ENCODE measurements around the gene TGM3. TPM values are rescaled to one million over a fixed set of nuclear protein-coding genes. Genes with fewer than 3 reads are reported as not detected.

TGM3 gene
- total RNA-seq, 1 experiment from 2014 or later: not detected

DNA sequence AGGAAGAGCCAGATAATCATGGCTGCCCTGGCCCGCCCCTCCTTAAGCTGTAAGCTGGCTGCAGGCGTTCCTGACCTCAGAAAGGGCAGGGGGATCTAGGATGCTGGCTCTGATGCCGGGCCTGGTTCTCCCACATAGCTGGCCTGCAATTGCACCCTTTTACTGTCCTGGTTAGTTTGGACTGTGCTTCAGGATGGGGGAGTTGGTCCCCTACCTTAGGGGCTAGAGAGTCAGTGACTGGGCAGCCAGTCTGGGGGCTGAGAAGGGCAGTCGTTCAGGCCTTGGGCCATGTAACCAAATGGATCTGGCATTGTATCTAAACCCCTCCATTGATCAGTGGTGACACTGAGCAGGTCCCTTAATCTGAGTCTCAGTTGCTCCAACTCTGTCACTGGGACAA, 40.7 kb downstream of the TGM3 start:
- DNase-seq (ENCODE audit: low read depth): no peak

DNA sequence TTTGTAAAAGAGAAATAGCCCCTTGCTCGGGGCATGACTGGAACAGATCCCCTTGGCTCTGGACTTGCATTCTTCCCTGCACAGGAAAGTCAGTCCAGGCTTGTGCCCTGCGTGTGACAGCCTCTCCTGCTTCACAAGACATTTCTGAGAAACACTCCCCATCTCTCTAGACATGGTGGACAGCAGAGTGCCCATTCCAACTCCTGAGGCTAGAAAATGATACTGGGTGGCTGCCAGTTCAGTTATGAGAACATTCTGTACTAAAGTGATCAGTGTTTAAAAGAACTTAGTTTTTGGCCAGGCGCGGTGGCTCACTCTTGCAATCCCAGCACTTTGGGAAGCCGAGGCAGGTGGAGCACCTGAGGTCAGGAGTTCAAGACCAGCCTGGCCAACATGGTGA, 41.3 kb downstream of the TGM3 start:
- DNase-seq (ENCODE audit: low read depth): no peak

DNA sequence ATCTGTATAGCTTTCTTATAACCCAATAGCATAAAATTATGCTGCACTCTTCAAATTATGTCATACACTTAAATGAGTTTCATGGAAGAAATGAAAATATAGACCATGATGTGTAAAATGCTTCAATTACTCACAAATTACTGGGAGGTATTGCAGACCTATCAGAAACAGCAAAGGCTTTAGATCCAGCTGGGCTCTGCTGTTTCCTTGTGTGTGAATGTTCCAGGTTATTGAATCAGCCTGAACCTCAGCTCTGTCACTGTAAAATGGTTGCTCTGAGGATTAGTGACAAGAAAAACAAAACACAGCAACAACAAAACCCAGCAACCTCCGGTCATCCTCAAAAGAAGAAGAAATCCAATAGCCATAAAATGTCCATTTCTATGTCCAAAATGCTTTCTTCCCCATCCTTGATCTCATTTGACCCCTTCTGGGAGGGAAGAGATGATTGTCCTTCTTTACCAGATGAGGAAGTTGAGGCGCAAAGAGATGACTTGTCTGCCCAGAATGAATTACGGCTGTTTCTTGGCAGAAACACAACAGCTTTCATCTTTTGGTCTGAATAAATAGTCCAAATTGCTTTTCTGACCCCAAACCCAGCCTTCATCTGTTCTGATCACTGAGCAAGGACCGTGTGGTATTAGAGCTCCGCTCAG, 42.7 kb downstream of the TGM3 start:
- no peak for DNase-seq (ENCODE audit: low read depth)

DNA sequence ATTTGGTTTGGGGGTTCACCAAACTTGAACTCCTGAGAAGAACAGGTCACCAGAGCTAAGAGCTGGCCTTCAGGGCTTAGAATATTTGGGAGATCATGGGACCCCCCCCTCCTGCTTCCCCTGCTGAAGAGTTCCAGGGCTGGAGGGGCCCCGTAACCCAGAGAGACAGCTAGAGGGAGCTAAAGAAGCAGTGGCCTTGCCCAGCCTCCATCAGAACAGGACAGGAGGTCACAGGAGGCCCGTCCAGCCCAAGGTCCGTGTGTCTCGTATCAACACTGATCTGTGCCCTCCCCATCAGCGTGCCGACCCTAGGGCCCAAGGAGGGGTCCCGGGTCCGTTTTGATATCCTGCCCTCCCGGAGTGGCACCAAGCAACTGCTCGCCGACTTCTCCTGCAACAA, 44.3 kb downstream of the TGM3 start:
- DNase-seq (ENCODE audit: low read depth): no peak

DNA sequence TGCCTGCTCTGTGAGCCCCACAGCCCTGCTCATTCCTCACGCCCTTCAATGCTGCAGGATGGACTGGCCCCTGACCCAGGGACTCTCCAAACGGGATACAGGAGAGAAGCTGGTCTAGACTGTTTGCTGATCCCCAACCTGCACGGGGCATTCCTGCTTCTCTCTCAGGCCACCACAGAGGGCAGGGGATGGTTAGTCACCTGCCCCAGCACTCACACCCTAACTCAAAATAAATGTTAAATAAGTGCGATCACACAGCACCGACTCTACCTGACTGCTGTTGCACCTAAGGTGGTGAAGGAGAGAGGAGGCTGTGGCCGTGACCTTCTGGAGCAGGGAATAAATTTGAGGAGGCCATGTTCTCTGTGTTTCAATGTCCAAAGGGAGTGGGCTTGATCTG, 45.0 kb downstream of the TGM3 start:
- DNase-seq (ENCODE audit: low read depth): no peak

DNA sequence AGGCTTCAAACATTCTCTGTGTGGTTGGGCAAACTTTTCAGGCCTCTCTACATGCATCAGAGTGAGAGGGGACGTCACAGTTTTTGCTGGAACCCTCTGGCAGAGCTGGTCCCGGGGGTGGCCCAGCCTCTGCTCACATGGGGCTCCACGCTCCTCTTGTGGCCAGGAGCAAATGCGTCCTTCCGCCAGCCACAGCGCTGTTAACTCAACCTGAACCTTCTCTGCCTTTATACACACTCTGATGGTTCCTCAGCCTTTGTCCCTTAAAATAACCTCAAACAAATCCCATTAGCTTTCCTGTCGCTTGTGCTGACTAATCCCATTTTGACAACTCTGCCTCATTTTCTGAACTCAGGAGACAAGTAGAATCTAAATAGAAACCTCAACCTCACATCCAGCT, 45.5 kb downstream of the TGM3 start:
- DNase-seq (ENCODE audit: low read depth): no peak

DNA sequence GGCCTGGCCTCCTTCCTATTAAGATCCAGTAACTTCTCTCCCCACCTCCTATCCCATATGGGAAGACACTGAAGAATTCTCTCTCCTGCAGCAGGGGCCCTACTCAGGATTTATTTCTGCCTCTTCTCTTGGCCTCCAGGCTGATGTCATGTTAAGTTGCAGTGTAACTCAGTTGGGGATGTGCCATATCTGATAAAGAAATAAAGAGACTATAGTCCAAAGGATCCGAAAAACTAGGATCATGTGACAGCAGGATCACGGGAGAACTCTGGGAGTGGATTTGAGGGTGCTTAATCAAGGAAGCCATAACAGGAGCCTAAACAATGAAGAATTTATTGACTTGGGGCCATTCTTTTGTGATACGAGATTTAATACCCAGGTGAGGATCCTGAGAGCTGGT, 46.4 kb downstream of the TGM3 start:
- DNase-seq (ENCODE audit: low read depth): no peak

DNA sequence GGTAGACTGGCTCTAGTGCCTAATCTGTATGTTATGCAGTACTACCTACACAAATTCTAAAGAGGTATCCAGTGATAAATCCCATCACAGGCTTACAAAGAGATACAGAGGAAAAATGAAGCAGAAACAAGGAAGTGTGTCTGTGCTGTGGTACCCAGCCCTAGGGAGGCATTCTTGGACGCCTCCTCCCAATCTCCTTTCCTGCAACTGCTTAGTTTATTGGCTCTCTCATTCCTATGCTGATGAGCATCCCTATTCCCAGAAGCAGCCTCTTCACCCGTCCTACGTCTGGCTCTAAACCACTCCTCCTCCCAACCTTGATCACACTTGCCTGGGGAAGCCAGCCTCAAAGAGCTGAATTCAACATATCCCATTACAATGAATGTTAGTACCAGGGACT, 50.4 kb downstream of the TGM3 start:
- DNase-seq (ENCODE audit: low read depth): no peak

DNA sequence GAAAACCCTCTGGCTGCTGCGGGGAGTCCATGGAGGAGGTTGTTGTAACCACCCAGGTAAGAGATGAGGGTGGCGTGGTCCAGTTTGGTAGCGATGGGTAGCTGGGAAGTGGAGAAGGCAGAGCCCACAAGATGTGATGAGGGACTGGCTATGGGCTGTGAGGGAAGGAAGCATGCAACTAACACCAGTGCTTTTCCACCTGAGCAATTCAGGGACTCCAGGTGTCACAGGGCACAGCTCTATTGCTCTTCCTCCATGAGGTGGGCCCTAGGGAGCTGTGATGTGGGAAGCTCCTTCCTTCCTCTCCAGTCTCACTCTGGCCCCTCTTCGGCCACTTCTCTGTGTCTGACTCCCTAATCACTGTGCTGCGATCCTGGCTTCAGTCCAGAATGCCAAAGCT, 52.5 kb downstream of the TGM3 start:
- DNase-seq (ENCODE audit: low read depth): no peak

DNA sequence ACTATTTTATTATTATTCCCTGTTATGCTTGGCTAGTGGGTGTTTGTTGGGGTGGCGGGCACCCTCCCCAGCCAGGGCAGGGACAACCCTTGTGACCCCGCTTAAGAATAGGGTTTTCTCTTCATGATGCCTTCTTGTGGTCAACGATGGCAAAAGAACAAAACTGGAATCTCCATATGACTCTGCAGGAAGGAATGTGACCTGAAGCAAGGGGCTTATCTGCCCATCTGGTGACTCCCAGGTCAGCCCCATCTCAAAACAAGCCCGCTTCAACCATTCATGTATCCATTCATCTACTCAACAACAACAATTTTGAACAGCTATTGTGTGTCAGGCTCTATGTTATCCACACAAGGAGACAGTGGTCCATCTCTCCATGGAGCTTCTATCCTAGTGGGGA, 54.0 kb downstream of the TGM3 start:
- peak; percentile 90 for DNase-seq (ENCODE audit: low read depth)

DNA sequence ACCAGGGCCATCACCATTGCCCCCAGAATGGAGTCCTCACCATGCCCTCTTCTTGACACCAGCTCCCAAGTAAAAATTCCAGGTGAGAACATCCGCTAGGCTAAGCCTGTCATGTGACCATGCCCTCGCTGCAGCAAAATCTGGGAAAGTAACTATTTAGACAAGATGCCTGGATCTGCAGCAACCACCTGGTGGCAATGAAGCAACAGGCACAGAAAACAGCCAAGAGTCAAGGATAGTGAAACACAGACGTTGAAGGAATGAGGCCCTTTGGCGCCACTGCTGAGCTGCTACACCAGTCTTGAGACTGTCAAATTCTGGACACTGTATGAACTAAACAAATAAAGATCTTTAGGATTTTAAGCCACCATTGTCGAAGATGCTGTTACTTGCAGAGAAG, 54.8 kb downstream of the TGM3 start:
- DNase-seq (ENCODE audit: low read depth): no peak

DNA sequence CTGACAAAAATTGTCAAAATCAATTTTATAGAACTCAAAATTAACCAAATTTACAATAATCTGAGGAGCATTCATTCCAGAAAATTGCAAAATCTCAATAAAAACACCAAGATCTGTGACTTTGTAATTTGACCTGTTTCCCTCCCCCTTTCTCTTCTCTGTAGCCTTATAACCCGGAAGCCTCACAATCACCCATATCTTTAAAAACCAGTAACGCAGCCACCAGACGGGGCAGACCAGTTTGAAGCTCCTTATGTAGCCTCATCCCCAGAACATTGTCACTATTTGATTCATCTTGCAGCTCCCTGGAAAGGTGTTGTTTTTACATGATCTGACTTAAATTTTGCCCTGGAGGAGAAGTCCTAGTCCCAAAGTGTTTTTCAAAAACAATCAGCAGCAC, 57.4 kb downstream of the TGM3 start:
- no peak for DNase-seq (ENCODE audit: low read depth)

DNA sequence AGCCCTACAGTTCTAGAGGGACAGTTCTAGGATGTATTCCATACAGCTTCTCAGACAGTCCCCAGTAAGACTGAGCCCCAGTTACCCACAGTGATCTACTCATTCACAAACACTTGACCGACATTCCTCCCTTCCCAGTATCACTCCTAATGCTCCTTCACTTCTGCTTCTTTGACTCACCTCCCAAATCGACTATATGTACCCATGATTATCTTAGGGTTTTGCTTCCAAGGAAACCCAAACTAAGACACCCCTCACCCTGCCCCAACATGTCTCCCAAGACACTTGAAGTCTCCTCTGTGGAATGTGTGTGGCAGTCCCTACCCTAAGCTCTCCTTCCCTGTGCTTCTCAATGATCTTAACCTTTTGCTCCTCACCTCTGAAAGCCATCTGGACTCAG, 61.3 kb downstream of the TGM3 start:
- DNase-seq (ENCODE audit: low read depth): no peak

DNA sequence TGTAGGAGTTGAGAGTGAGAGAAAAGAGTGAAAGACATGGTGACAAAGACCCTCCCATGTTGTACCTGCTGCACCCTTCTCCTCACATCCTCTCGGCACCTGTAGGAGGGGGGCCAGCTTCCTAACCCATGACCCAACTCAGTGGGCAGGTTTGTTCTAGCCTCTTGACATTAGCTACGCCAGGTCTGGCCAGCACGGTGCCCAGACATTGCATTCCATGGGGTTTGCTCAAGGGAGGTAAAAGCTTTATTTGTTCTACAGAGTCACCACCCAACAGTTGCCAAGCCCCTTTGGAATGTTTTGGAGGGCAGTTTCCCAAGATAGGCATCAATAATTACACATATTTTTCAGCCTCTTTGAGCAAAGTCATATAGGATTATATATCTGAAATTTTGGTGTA, 62.2 kb downstream of the TGM3 start:
- DNase-seq (ENCODE audit: low read depth): peak; percentile 51

DNA sequence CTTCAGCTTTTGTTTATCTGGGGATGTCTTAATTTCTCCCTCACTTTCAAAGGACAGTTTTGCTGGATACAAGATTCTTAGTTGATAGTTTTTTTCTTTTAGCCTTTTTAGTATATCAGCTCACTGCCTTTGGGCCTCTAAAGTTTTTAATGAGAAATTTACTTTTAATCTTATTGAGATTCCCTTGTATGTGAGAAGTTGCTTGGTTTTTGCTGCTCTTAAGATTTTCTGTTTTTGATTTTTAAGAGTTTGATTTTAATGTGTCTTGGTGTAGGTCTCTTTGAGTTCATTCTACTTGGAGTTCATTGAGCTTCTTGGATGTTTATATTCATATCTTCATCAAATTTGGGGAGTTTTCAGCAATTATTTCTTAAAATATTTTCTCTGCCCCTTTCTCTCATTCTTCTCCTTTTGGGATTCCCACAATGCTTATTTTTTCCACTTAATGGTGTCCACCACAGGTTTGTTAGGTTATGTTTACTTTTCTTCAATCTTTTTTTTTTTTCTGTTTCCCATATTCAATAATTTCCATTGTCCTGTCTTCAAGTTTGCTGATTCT, 65.3 kb downstream of the TGM3 start:
- no peak for DNase-seq (ENCODE audit: low read depth)

DNA sequence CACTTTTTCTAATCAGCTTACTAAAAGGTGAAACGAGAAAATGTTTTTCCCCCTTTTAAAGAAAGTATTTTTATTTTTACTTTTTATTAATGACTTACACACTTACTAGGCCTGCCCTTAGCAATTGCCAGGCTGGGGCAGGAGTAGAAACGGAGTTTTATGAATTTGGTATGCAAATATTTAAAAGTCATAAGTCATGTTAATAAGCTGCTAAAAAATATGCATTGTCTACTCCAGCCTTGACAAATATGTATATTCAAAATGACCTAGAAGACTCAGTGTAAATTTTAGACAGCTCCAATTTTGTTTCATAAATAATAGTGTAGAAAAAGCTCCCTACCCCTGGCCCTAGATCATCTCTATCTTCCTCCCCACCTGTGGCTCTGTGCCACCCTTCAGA, 67.4 kb downstream of the TGM3 start:
- DNase-seq (ENCODE audit: low read depth): no peak

DNA sequence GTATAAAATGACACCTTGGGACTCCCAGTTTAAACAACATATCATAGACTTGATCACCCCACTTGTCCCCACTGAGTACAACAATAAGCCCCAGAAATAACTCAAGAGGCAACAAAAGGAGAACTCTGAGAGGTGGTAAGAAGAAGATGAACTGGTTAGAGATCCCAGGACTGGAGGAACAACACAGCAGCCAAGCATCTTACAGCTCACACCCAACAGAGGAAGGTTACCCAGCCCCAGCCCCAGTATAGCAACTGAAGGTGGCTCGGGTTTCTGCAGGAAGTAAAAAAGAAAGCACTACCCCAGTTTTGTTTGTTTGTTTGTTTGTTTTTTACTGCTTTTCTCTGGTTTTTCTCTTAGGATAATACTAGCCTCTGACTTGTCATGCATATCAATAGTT, 67.8 kb downstream of the TGM3 start:
- no peak for DNase-seq (ENCODE audit: low read depth)

DNA sequence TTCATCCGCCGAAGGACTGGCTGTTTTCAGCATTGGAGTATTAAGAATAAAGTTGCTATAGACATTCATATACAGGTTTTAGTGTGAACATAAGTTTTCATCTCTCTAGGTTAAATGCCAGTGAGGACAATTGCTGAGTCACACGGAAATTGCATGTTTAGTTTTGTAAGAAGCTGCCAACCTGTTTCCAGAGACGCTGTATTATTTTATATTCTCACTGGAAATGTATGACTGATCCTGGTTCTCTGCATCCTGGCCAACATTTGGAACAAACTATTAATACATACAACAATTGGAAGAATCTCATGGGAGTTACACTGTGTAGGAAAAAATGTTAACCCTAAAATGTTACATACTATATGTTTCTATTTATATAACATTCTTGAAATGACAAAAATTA, 68.2 kb downstream of the TGM3 start:
- peak; percentile 59 for DNase-seq (ENCODE audit: low read depth)

DNA sequence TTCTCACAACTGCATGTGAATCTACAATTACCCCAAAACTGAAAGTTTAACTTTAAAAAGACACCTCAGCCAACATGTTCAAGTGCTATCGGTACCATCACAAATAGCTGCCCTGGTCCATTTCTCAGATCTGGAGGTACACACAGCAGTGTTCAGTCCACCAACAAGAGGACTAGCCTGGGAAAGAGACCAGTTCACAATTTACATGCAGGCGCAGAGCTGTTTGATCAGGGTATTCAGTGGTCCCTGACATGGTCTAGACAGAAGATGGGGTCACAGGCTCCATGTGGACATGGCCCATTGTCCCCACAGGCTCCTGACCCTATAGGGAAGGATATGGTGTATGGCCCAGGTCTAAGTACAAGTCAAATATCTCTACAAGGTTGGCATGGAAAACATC, 69.3 kb downstream of the TGM3 start:
- DNase-seq (ENCODE audit: low read depth): no peak

DNA sequence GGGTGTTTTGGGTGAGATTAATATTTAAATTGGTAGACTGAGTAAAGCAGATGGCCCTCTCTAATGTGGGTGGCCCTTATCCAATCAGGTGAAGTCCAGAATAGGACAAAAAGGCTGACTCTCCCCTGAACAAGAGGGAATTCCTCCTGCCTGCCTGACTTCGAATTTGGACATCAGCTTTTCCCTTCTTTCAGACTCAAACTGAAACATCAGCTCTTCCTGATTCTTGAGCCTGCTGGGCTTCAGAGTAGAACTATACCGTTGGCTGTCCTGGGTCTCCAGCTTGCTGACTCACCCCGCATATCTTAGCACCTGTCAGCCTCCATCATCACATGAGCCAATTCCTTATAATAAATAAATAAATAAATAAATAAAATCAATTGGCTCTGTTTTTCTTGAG, 69.9 kb downstream of the TGM3 start:
- peak; percentile 36 for DNase-seq (ENCODE audit: low read depth)

DNA sequence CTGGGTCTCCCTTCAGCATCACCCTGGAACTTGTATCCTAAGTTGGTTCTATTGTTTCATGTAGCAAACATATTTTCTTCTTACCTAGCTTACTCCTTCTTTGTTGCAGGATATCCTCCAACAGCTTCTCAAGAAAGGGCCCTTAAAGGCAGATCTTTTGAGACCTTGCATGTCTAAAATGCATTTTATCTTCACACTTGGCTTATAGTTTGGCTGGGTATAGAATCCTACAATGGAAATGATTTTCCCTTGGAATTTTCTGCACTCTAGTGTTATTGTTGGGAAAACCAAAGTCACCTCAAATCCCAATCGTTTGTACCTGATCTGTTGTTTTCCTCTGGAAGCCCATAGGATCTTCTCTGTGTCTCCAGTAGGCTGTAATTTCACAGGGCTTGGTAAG, 72.8 kb downstream of the TGM3 start:
- DNase-seq (ENCODE audit: low read depth): no peak

DNA sequence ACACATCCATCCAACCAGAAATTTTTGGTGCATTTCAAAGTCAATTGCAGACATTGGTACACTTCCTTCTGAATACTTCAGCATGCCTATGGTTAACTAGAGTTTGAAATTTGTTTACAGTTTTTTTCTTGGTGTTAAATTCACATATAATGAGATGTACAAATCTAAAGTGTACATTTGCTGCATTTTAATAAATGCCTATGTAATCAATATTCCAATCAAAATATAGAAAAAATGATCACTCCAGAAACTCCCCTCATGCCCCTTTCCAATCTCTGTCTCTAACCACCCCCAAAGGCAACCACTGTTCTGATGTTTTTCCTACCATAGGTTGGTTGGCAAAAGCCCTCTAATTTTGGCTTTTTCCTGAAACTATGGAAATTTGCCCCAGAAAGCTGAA, 77.3 kb downstream of the TGM3 start:
- no peak for DNase-seq (ENCODE audit: low read depth)

DNA sequence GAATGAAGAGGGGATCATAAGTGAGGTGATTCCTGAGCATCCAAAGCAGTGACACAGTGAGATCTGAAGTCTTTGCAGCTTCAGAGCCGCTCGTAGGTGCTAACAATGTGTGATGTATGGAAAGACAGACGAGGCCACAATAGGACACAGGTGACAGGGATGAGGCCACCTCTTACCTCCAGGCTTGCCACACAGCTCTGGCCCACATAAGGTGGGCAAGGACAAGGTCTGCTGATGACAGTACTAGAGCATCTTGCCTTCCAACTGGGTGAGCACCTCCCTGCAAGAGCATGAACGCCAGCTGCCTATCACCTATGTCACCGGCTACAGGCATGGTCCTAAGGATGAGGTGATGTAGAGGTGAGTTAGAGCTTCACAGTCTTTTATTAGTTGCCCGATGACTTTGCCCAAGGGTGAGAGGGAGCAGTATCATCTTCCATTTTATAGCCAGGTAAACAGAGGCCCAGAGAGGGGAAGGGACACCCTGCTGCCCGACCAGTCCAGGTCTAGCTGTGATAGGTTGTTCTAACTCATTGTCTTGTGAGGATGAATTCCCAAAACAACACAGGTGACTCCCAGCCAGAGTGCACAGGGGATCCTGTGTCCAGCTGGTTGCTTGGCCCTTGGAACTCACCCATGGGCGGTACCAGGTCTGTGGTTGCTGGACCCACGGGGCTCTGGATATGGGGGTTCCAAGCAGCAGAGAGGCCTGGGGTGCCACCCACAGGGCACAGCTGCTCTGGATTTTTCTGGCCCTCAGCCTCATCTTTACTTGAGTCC, 78.7 kb downstream of the TGM3 start:
- no peak for DNase-seq (ENCODE audit: low read depth)

DNA sequence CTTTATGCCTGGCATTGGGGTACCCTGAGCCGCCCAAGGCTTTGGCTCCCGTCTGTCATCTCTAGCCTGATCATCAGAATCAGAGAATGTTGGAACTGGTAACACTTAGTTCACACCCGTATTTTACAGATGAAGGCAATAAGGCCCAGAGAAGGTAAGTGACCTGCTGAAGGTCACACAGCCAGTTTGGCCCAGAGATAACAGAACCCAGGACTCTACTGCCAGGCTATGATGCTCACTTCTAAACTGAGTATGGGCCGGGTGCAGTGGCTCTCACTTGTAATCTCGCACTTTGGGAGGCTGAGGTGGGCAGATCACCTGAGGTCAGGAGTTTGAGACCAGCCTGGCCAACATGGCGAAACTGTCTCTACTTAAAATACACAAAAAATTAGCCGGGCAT, 83.1 kb downstream of the TGM3 start:
- no peak for DNase-seq (ENCODE audit: low read depth)

All from M059J (cell line).